Stimulated activated CD8-positive, alpha-beta memory T cell treated with anti-CD3 and anti-CD28 coated beads, Interleukin-7, amount 100 ng/mL, for 1 hour (primary cell): ENCODE data around the gene ST8SIA1.

ENCODE experiments used
- DNase-seq, 2 donors: peaks; one replicate each; pipeline ENCODE4 v3.0.0-alpha.2; 2020; ENCODE audit warnings: low read depth in 2 of 2

ST8SIA1 gene

DNA sequence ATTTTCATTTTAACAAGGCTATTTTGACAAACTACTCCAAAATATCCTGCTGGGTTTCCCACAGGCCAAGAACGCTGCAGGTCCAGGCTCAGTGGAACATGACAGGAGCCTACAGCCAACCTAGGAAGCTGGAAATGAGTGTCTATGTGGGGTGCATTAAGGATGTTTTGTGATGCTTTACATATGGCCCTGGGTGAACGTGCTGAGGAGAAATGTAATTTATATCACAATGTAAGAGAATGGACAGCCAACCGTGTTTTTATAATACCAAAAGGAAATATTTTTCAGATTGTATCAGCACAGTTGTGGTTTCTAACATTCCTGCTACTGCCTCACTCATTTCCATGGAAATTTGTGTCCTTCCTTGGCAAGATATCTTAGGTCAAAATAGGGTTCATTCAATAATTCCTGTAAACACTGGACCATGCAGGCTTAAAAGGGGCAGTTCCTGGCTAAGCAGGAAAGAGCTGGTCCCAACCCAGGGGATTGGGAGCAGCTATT lies 51.5 kb downstream of the ST8SIA1 start:
- no peak for DNase-seq

DNA sequence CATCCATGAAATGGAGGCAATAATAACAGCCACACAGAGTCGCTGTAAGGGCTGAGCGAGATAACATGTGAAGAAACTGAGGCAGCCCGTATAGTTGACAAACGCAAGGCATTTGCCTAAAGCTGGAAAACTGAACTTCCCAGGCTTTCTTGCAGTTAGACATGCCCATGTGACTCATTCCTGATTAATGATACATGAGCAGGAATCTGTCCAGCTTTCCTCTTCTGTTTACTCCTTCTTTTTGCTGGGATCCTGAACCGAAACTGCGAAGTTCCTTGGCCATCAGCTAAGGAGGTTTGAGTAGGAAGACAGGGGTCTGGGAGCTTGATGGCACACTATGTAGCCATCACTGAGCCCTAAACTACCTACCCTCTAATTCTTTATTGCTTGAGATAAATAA lies 52.2 kb downstream of the ST8SIA1 start:
- DNase-seq: no peak

DNA sequence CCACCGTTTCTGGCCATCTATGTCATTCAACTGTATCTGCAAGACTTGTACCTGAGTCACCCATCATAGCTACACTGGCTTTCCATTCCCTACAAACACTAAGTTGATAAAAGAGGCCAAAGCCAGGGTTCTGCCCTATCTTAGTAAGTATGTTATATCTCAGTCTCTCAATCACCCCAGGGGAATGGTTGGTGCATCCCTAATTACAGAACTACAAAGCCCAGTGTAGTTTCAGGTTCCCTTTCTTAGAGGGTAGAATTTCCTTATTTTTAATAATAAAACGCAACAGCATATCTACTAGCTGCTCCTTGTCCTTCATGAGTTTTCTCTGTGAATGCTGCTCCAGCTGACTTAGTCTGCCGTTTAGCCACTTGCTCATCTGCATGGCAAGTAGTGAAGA lies 57.6 kb downstream of the ST8SIA1 start:
- DNase-seq: no peak

DNA sequence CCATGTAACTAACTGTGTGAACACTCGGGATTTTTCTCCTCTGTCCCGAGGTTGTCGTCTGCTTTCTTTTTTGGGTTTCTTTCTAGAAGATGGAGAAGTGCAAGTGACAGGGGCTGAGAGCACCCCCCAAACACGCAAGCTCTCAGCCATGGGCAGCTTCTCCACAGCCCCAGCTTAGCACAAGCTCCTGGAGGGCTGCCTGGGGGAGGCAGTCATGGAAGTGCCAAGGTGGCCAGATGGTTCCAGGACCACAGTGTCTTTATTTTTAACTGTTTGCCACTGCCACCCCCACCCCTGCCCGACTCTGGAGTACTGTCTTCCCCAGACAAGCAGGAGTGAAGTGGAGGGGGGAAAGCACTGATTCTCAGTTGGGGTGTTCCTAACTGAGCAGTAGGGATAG lies 58.2 kb downstream of the ST8SIA1 start:
- DNase-seq: no peak

DNA sequence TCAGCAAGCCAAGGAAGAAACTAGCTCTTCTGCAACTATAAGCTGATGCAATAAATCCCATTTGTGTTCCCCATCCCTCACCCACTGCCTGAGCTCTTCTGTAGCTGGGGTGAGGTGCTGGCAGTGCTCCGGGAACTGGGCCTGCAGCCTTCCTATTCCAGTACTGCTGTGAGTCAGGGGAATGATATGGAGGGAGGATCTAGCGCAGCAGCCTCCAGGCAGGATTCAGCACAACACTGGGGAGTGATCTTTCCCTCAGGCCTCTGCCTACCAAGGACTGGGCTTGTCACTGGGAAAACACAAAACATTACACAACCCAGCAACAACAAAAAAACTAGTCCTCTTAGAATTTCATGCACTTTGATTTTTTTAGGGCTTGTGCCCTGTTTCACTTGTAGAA lies 58.7 kb downstream of the ST8SIA1 start:
- no peak for DNase-seq

DNA sequence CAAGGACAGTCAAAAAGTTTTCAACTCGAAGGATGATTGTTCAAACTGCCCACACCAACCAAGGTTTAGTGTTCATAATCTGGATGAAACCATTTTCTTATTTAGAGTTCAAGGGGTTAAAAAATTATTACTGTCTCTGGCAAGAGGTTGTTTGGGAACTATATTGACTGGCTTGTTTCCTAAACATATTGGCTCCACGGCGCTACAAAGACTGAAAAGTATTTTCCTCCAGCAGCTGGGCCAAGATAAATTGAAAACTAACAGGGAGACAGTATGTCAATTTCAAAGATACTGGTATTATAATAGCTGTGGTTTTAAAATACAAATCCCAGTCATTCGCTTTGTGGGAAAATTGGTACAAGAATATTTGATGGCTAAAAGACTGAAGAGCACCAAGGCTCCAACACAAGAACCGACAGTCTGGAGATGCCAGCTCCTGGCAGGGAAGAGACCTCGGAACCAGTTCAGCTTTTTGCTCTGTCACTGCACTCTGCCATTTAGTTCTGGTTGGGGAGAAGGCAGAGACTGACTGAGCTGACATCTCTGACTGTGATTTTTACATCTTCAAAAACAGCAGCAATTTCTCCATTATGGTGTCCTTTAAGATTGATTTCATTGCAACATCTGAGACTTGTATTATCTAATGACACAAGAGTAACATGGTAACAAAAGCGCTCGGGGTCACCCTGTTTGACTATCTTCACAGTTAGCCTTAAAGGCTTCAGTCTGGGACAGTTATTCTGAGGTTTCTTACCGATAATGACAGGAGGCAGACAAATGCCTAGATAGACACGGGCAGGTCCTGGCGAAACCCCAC lies 62.0 kb downstream of the ST8SIA1 start:
- no peak for DNase-seq

DNA sequence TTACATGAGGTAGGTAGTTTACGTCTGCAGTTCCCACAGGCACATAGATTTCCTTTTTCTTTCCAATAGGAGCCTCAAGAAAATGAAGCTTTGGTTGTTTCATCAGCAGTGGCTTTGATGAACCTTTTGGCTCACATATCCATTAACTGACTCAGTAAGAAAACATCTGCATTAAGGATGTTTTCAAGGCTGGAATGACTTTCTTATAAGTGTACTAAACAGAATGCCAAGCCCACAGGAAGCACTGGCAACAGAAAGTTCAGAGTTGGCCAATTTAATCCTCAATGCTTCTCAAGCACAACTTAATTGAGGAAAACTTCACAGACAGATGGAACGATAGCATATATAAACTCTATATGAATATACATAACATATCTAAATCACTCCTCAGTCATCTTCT lies 63.5 kb downstream of the ST8SIA1 start:
- no peak for DNase-seq

DNA sequence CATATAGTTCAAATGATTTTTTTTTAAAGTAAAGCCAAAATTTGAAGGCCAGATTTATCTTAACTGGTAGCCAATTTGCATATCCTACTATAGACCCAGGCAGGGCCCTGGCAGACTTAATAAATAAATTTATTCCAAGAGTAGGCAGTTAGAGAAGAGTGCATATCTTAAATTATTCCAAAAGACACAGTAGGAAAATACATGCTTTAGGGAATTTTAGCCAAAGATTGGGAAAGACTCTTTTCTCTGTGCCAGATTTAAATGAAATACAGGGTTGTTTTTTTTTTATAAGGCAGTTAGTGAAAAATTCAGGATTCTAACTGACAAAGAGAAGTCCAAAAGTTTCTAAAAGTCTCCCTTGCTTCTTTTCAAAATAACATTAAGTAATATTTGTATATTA lies 65.5 kb downstream of the ST8SIA1 start:
- no peak for DNase-seq

DNA sequence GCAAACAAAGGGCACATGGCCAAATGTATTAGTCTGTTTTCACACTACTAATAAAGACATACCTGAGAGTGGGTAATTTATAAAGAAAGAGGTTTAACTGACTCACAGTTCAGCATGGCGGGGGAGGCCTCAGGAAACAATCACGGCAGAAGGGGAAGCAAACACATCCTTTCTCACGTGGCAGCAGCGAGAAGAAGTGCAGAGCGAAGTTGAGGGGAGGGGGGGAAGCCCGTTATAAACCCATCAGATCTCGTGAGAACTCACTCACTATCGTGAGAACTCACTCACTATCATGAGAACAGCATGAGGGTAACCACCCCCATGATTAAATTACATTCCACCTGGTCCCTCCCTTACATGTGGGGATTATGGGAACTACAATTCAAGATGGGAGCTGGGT lies 66.1 kb downstream of the ST8SIA1 start:
- DNase-seq: no peak

DNA sequence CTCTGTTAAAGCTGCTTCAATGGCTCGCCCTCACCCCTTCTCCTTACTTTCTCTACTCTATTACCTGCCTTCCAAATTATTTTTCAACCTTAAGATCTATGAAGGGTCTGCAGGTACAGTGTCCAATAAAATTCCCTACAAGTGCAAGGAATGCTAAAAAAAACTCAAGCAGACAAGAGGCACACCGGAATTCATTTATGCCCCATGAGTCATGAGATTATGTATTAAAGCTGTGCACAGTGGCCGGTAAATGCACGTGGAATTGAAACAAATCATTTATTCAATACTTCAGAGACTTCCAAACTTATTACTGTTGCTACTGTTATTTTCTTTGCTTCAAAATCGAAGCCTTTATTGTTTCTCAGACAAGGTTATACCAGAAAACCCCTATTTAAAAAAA lies 68.4 kb downstream of the ST8SIA1 start:
- DNase-seq: no peak

DNA sequence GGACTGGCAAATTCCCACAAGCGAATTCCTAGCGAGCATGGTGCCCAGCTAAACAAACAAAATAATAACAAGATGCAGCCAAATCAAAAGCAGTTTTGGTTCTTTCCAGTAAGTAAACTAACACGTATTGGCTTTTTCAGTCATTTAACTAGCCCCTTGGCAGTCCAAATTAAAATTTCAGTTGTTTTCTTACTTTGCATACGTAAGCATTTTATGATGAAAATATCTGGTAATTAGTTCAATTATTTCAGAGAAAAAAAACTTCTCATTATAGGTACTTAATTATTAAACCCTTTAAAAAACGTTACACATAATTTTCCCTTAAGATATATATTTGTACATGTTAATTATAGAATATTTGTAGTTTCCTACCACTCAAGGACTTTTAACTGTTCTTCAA lies 70.1 kb downstream of the ST8SIA1 start:
- no peak for DNase-seq

DNA sequence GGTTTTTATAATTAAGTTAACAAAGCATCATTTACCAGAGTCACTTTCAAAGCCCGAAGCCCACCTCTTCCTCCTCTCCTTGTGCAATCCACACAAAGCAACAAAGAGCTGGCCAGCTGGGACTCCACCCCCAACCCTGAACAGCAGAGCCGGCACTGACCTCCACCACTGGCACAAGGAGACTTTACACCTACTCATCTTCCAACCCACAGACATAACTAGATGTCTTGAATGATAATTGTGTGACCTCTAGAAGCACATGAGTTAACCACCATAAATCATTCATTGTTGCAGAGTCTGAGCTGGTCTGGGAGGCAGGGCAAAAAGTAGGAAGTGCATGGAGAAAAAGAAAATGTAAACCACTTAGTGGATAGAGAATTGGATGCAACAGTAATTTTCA lies 72.2 kb downstream of the ST8SIA1 start:
- DNase-seq: no peak

DNA sequence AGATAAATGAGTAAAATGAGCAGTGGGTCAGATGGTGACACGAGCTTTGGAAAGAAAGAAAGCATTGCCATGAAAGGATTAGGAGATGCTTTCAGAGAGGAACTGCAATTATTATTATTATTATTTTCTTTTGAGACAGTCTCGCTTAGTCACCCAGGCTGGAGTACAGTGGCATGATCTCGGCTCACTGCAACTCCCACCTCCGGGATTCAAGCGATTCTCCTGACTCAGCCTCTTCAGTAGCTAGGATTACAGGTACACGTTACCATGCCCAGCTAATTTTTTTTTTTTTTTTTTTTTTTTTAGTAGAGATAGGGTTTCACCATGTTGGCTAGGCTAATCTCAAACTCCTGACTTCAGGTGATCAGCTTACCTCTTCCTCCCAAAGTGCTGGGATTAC lies 77.4 kb downstream of the ST8SIA1 start:
- DNase-seq: no peak

DNA sequence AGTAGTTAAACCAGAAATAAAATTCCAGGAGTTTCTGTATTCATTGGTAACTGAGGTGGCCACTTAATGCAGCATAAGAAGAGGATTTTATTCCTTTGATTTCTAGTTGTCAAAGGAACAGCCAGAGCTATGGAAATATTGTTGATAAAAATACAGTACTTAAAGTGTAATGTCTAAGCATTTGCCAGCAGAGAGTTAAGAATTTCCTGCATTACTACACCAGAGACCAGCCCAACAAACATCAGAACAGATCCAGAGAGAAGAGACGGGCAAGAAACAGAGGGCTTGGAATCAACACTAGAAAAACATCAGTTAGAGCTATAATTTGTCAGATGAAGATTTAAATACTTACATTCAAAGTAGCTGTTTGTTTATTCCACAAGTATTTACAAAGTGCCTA lies 77.9 kb downstream of the ST8SIA1 start:
- no peak for DNase-seq

DNA sequence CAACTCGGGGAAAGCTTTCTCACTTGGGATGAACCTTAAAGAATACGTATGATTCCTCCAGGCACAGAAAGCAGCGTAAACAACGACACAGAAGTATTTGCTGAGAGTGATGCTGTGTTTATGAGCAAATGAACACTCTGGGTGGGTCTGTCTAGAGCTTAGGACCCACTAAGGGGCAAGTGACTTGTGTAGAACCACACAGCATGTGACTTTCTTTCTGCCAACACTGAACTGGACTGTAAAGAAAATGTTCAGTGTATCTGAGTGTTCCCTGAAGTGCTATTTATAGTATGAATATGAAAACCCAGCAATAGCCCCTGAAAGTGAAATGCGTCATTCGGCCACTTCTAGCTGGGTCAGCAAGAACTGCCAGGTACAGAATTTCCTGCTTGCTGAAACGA lies 78.5 kb downstream of the ST8SIA1 start:
- DNase-seq: no peak

DNA sequence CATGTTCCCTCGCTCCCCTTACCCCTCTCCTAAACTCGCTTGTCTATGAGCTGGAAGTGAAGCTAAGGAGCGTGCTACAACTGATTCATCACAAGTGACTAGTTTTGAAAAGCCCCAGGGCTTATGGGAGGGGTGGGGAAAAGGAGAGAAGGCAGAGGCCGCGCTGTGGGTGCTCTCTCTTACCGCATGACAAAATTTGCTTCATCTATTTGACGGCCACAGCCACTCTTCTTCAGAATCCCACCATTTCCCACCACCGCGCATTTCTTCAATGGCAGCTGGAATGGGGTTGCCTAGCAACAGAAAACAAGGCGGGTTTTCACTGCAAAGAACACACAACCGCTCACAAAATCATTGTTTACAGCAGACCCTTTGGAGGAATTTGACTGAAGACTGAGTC lies 79.4 kb downstream of the ST8SIA1 start:
- no peak for DNase-seq

DNA sequence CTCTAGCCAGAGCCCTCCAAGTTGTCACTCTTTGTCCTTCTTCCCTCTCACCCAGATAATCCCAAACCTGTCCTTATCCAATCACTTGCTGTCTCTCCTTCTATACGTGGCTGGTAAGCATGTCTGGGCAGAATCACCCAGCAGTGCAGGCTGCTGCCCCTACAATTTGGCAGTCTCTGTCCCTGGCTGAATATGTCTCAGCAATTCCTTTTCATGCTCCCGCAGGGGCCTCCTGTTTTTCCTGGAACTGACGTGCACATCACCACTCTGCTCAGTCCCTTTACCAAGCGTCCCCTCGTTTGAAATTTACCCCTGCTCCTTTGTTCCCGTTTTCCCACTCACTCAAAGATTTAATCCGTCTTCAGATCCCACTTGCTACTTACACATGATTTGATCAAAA lies 80.0 kb downstream of the ST8SIA1 start:
- DNase-seq: no peak

DNA sequence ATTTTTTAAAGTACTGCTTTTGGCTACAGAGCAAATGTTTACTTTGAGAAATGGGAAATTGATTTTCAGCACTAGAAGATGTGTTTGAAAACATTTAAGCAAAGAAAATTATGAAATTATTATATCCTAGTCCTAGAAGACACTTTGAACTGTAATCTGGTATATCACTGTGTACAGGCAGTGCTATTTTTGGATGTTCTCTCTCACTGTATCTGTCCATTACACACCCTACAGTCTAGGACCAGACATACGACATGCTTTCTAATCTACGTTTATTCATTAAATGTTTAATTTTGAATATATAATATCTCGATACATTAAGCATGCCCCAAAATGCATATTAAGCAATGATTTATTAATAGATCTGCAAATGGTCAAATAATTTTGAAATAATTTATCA lies 82.5 kb downstream of the ST8SIA1 start:
- DNase-seq: no peak

DNA sequence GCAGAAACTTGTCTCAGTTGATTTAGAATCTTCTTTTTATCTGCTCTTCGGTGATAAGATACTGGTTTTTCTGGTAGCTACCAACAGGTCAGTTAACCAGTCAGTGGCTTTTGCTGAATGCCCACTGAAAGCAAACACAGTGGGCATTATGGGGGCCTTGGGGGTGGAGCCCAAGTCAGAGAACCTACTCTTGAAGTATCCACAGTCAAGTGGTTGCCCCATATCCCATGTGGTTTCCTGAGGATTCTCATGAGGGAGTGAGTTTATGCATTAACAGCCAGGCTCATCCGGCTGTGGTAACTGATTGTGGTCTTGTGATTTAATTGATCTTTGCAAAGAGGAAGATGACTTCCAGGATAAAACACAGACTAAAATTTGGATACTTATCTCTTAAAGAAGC lies 83.7 kb downstream of the ST8SIA1 start:
- no peak for DNase-seq

DNA sequence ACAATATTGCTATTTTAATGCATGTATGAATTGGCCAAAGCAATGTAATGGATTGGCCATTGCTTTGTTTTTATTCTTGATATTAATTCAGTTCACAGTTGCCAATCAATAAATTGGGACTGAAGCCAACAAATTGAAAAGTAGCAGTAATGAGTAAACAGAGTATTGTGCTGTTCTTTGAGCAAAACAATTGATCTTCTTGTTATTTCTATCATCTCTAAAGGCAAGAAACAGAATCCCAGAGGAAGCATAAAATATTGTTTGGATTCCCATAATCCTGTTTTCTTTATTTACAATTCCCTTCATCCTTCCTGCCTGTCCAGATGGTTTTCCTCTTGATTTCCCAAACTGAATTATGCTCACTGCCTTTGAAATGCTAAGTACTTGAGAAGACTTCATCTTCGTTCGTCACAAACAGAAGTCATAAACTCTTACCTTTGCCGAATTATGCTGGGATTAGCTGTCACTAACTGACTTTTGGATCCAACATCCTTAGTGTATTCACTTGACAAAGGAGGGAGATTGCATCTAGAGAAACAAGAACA lies 85.9 kb downstream of the ST8SIA1 start:
- no peak for DNase-seq

DNA sequence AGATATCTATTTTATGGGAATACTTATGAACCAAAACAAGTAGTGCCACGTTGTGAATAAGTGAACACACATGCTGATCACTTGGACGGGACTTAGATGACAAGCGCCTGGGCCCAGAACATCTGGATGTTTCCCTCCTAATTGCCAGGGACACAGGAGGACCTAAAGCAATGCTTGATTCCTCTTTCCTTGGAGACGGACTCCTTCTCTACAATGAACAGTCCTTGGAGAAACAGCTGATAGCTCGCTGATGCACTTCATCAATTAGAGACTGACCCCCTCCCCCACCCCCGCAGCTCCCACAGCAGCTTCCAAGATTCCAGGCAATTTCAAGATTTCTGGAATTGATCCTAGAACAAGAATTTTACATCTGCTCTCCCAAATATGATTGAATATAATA lies 86.4 kb downstream of the ST8SIA1 start:
- no peak for DNase-seq

DNA sequence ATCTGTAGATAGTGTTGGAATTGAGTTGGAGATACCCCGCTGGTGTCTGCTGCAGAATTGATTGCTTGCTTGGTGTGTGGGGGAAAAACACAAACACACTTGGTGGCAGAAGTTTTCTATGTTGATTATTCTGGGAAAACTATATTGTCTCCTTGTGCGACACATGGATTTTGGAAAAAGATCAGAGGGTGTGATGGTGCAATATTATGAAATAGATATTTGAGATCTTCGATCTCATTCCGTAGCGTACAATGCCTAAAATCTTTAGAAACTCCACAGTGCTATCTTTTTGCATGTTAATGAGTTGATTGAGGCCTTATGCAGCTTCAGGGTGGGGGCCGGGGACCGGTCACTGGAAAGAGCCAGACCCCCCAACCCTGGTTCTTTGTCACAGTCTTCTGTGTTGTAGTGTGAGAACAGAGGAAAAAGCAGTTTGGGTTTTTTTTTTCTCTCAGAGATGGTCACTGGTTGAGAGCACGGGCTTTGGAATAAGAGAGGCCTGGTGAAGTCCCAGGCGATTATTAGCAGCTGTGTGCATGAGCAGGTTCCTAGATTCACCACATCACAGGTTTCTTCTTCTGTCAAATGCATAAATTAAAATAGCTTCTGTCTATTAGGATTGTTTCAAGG lies 88.2 kb downstream of the ST8SIA1 start:
- DNase-seq: no peak

DNA sequence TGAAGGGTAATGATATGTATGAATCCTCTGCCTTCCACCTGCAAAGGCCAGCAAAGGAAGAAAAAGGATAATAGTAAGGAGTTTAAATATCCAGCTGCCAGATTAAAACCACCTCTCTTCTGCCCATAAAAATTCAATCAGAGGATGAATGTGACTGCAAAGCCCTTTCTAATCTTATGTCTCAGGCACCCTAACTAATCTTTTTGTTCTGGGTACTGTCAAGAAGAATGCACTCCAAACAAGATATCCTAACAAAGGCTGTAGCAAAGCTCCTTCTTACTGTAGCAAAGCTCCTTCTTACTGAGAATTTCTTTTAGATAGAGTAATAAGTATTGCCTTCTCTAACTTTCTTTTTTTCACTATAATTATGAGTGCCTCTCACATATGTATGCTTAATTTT lies 91.8 kb downstream of the ST8SIA1 start:
- no peak for DNase-seq
